HG03575 (cell line): ENCODE results near the gene ZNF275.
"Not testable (repeated sequence)": the region's sequence is repeated elsewhere in the genome, so short reads cannot be mapped to it uniquely, and the experiment has no call there.

ENCODE experiments used
- ATAC-seq: cut with Tn5 transposase; IDR thresholded peaks from one replicate; pipeline ENCODE4 v1.9.1; 2021; ENCODE audit not compliant: unreplicated experiment, insufficient number of reproducible peaks, low FRiP score; ENCODE audit errors: extremely low read depth

The ZNF275 gene

DNA sequence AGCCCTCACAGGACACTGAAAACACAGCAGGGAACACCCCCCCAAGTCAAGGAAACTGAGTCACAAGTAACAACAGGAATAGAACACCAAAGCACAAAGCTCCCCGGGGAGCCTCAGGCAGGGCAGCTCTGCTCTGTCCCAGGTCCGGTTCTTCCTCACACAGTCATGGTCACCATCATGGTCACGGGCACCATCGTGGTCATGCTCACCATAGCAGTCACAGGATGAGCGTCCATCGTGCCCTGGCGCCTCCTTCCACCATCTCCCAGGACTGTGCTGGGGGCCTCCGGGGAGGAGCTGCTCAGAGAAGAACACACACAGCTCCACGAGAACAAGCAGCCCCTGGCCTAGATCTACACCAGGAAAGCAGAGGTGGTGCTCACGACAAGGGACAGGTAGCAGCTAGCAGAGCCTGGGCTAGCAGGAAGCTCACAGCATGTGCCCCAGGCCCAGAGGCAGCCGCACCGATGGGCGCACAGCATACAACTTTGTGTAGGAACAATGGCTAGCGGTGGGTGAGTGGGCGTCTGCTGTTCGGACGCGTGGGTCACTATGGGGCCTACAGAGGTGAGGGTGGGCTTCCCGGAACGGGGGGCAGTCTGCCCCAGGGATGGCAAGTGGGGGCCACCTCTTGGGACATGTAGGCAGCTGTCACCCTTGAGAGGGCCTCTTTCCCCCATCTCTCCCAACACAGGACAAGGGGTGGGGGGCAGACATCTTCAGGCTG, 15.8 kb upstream of the ZNF275 start:
- no peak for ATAC-seq

DNA sequence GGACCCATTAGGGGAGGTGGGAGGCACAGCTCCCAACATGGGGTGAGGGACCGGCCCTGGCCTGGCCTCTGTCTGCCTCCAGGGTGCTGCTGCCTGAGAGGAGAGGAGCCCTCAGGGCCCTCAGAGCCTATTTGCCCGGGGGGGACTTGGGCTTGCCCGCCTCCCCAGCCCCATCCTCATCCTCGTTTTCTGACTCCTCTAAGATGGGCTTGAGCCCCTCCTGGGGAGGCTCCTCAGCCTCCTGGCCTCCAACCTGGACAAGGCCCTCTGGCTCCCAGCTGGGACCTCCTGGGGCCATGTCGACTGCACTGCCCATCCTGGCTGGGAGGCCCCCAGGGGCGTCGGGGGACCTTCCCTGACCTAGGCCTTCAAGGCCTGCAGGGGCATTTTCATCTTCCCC, 15.1 kb upstream of the ZNF275 start:
- ATAC-seq: no peak

DNA sequence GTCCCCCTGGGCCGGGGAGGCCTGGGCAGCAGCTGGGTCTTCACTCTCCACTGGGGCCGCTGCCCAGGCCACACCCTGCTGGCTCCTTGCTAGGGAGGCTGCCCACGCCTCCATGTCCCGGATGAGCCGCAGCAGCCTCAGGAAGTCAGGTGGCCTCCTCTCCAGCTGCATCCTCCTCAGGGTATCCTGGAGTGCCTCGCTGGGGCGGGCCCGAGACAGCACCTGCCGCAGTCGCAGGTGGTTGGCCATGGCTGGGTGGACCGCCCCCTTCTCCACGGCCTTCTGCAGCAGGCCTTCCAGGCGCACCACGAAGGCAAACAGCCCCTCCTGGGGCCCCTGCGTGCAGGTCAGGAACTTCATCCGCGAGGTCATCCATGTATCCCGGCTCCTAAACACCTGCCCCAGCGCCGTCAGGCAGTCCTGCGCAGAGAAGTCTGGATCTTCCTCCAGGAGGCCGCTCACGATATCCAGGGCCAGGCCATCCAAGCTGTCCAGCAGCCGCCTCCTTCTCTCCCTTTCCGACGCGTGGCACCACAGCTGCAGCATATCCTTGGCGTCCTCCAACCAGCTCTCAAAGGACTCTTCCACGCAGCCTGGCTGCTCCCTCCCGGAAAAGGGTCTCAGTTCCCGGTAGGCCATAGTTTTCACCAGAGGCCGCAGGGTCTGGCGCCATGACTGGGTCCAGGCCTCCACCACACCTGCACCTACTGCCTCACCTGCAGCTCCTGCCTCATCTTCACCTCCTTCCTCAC, 14.5 kb upstream of the ZNF275 start:
- ATAC-seq: no peak

DNA sequence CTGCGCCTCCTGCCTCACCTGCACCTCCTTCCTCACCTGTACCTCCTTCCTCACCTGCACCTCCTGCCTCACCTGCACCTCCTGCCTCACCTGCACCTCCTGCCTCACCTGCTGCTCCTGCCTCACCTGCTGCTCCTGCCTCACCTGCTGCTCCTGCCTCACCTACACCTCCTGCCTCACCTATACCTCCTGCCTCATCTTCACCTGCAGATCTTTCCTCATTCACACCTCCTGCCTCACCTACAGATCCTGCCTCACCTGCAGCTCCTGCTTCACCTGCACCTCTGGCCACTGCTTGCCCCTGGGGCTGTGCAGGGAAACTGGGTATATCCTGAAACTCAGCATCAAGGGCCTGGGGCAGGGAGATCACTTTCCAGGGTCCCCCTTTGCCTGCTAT, 13.9 kb upstream of the ZNF275 start:
- ATAC-seq: not testable (repeated sequence)

DNA sequence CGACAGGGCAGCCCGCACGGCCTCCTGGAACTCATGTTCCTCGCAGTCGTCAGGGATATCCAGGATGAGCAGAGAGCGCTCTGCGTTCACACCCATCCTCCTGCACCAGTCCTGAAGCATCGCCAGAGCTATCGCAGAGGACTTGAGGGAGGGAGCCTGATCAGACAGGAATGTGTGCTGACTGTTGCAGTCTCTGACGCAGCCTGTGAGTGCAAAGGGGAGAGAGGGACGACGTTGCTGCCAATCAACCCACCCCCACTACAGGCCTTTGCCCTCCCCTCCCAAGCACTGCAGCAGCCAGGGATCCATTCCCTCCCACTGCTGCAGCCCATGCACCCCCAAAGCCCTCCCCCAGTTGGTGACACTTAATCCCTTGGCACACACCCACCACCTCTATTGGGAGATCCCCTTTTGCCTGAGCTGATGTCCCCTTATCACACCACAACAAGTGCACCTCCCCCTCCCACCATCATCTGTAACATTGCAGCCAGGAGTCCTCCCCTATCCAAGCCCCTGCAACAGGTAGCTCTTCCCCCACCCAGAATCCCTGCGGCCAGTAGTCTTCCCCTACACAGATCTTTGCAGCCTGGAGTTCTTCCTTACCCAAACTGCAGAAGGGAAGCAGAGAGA, 13.3 kb upstream of the ZNF275 start:
- no peak for ATAC-seq

DNA sequence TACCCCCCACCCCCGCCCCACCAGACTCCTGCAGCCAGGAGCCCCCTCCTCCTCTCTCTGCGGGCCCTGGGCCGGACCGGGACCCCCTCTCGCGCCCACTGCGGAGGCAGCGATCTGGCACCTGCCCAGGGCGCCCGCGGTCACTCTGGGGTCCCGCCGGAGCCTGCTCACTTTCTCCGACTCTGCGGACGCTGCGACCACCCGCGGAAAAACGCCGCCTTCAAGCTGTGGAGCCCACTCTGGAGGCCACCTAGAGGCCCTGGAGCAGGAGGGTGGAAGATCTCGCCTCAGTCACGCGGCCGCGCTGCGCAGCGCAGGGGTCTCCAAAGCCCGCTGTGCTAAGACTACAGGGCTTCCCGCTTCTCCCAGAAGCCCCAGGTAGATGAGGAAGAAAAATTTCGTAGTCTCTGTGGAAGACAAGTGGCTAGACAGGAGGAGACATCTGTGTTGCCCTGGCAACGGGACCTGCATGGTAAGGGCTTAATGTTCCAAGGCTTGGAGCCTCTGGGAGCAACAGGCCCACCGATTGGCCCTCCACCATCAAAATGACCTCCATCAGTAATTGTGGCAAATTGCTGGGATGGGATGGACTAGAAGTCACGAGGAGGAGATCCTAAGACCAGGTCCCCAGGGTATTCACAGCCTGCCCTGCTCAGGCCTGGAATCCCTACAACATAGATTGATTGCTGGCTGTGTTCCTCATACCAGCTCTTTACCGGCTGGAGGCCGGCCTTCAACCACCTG, 12.4 kb upstream of the ZNF275 start, which contains the start of gene PNMA6F:
TSS of gene PNMA6F (minus strand) at position 387 of the 744 bp plus-strand sequence. CDS start 1,093 bp downstream, outside the sequence.
- no peak for ATAC-seq

DNA sequence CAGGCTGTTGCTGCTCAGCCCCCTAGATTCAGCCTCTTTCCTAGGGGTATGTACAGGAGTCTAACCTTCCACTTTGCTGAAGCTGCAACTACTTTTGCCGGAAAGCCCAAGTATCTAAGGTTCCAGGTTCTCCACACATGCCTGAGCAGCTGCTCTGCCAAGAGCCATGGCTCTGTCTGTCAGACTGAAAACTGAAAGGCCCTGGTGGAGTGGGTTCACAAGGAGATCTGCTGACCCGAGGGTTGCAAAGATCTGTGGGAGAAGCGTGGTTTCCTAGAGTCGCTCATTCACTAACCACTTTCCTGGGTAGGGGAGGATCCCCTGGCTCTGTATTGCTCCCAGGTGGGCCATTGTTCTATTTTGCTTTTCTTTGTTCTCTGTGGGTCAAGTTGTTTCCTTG, 6.4 kb upstream of the ZNF275 start:
- ATAC-seq: no peak

DNA sequence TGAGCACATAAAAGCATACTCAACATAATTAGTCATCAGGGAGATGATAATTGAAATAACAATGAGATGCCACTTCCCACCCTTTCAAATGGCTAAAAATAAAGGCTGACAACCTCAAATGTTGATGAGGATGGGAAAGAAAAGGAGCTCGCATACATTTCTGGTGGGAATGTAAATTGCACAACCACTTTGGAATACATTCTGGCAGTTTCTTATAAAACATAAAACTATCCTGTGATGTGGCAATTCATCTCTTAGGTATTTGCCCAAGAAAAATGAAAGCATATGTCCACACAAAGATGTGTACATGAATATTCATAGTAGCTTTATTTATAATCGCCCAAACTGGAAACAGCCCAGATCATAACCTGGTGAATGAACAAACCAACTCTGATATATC, 687 bp upstream of the ZNF275 start:
- no peak for ATAC-seq

DNA sequence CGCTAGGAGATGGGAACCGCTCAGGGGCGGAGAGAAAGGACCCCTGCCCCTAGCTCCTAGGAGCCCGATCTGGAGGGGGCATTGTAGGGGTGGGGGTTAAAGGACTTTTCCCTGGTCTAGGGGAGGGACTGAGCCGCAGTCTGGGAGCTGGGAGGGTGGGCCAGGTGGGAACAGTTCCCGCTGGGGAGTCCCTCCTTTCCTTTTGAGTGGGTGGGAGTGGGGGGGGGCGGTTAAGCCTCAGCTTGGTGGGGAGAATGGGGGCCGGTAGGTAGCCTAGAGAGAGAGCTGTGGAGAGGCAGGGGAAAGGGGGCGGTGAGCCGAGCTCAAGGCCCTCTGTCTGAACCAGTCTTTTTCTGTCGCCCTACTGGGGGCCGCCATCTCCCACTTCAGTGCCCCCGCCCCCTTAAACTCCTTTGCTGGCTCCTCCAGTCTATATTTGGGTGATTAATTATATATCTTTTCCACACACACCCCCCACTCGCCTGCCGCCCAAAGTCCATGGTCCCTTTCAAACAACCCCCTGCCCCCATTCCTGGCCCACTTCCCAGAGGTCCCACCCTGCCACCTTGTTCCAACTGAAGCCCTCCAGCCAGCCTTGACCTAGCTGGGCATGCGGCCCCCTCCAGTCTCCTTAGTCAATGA, 822 bp downstream of the ZNF275 start:
- ATAC-seq: no peak

DNA sequence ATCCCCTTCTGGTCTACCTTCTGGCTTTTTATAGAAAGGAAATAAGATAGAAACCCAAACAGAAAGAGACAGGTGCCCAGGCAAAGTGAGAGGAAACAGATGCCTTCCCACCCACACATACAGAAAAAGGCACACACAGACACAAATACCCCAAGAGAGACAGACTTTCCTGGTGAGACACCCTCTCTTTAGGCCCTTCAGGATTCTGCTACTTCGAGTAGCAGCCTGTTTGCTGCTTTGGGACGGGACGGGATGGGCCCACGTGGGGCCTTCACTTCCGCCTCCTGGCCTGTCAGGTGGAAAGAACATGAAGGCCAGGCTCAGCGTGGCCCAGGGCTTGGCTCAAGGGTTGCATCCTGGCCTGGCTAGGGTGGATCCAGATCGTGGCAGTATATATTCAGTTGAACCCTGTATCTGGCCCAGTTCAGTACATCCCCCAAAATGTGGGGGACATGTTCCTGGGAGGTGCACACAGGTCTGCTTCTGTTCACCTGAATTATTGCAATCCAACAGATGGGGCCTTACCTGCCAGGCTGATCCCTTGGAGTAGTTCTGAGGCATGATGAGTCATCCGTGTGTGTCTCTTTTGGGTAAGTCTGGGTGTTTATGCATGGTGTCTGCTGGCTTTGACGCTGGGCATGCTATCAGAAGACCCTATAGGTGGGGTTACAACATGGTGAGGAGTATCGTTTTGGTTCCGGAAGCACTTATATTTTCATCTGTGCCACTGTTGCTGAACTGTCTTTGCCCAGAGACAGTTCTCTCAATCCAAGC, 2.4 kb downstream of the ZNF275 start:
- no peak for ATAC-seq

DNA sequence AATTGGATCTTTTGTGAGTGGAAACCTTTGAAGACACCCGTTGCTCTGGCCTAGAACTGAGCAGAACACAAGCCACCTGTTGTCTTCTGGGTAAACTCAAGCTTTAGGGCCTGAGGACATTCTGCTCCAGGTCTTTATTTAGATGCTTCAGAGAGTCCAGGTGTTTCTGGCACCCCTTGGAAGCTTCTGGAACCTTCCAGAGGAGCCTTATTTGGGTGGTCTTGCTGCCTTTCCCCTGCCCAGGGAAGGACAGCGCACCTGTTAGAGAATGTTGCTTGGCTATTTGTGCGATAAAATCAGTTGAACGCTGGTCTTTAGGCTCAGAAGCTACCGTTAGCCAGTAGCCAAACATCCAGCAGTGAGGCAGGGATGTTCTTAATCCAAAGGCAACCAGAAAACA, 3.0 kb downstream of the ZNF275 start:
- ATAC-seq: no peak

DNA sequence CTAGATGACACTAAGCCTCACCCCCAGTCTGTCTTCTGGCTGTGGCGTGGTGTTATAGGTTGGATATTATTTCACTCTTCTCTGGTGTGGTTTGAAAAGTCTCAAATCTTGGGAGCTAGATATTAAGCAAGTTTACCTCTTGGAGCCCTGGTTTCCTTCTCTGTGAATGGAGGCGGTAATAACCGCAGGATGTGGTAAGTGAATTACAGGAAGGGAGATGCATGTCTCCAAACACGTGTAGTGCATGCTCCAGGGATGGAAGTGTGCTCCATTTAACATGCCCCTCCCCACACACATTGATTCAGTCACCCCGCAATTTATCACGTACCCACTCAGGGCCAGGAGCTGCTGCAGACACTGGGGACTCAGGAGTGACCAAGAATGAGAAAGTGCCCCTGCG, 4.9 kb downstream of the ZNF275 start:
- ATAC-seq: no peak

DNA sequence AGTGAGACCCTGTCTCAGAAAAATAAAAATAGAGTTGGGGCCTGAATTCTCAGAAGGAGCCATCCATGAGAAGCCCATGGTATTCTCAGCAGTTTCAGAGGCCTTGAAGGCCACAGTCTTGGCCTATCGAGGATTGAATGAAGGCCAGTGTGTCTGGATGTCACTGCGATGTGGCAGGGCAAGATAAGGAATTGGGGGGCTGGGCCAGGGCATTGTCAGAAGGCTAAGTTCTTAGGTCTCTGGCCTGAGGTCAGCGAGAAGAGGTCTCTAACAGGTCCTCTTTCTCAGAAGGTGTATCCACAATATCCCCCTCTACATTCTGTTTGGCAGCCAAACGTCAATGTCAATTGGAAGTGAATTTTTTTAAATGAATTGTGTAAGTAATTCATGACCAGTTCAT, 5.7 kb downstream of the ZNF275 start:
- no peak for ATAC-seq

DNA sequence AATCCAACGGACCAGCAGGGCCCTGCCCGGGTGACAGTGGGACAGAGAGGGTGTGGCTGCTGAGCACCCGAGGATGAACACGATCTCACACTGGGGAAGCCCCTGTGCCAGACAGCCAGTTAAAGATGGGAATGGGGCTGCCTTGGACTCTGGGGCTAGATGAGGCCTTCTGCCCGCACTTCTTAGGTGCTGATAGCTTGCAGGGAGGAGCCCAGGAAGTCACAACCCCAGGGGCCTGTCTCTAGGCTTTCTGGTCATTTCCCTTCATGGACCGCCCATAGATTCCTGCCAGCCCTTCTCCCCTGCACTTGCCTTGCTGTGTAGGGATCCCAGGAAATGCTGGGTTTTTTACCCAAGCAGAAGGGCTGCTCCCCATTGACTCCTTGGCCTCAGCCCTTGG, 6.2 kb downstream of the ZNF275 start:
- ATAC-seq: no peak

DNA sequence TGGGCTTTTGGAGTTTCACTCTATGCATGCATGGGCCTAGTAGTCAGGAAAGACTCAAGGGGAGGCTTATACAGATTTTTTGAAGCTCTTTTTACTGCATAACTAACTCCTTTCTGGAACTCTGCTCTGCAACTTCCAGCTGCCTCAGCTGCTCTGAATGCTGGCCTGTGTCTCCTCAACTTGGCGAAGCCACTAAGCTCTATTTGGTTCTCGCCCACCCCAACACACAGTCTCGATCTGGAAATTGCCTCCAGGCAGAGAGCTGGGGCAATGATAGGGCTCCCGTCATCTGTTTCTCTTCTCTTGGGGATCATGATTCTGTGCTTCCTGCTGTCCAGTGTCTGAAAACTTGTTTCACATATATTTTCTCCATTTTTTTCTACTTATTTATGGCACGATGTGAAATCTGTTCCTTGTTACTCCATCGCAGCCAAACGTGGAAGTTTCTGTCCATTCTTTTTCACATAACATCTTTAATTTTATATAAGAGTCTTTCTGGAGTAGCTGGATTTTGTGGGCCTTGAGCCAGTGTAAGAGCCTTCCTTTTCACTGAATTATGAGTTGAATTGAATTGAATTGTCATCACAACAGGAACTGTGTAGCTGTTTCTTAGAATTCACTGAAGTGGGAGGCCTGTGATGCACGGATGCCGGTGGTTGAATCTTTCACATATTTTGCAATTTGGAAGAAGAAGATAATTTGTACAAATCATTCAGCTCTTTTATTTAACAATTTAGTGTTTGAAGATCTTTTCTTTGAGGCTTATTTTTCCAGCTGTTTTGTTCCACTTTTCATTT, 9.0 kb downstream of the ZNF275 start:
- ATAC-seq: no peak

DNA sequence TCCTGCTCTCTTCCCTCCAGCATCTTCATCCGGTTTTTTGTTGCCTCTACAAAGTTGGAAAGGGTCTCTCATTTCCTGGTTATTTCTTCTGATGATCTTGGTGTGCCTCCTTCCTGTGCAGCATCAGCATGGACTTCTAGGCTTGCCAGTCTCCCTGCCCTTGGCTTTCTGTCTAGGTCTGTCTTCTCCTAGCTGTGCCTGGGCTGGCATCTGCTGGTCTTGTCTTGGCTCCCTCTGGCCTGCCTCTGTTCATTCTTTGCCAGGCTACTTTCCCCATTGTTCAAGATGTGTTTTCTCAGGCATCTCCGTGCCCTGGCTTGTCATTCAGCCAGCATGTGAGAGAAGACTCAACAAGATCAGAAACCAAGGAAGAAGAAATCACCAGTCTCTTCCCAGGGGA, 9.7 kb downstream of the ZNF275 start:
- ATAC-seq: no peak

DNA sequence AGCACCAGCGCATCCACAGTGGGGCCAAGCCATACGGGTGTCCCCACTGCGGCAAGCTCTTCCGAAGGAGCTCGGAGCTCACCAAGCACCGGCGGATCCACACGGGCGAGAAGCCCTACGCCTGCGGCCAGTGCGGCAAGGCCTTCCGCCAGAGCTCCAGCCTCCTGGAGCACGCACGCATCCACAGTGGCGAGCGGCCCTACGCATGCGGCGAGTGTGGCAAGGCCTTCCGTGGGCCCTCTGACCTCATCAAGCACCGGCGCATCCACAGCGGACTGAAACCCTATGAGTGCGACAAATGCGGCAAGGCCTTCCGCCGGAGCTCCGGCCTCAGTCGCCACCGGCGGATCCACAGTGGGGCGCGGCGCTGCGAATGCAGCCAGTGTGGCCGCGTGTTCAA, 13.6 kb downstream of the ZNF275 start:
- ATAC-seq: no peak

DNA sequence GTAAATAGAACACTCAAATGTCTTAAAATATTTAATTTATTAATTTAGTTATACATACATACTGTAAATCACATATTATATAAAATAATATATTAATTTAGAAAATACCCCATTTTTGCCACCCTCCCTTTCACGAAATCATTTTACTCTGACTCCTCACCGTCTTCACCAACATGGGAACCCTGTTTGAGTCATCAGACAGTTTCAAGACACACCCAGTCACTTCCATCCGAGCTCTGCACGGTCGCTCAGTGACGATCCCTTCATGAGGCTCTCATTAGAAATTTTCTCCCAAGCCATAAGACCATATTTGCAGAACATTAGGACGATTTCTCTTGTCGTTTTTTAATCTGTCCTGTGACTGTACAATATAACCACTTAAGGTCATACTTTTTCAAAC, 14.5 kb downstream of the ZNF275 start:
- ATAC-seq: no peak
